ENCODE data around the gene ZBTB24.
A peak's percentile ranks its signal among the peaks of the same experiment; 100 is the strongest.
"Not testable (repeated sequence)": the region's sequence is repeated elsewhere in the genome, so short reads cannot be mapped to it uniquely, and the experiment has no call there.

ZBTB24 gene

GRCh38 chr6:109482905-109483734 lies at the start of gene ZBTB24:
ZBTB24 (minus strand) TSS chr6:109483219; CDS start chr6:109482026, 1,193 bp downstream.
- peak; percentile 90 for DNase-seq

GRCh38 chr6:109531446-109531845 lies 48.4 kb upstream of the ZBTB24 start:
- no peak for DNase-seq

- no peak for DNase-seq
Observed at GRCh38 chr6:109527989-109528388, 45.0 kb upstream of the ZBTB24 start.

- DNase-seq: peak; percentile 72
Observed at GRCh38 chr6:109526905-109527628, 44.0 kb upstream of the ZBTB24 start.

GRCh38 chr6:109524129-109524528 lies 41.1 kb upstream of the ZBTB24 start:
- DNase-seq: no peak

GRCh38 chr6:109523478-109523877 lies 40.5 kb upstream of the ZBTB24 start:
- no peak for DNase-seq

GRCh38 chr6:109521080-109521479 lies 38.1 kb upstream of the ZBTB24 start:
- DNase-seq: no peak

- not testable (repeated sequence) for DNase-seq
Observed at GRCh38 chr6:109519647-109520046, 36.6 kb upstream of the ZBTB24 start.

GRCh38 chr6:109516929-109517328 lies 33.9 kb upstream of the ZBTB24 start:
- no peak for DNase-seq

- no peak for DNase-seq
Observed at GRCh38 chr6:109515781-109516409, 32.9 kb upstream of the ZBTB24 start.

- DNase-seq: no peak
Observed at GRCh38 chr6:109514946-109515345, 31.9 kb upstream of the ZBTB24 start.

- DNase-seq: no peak
Observed at GRCh38 chr6:109513571-109514071, 30.6 kb upstream of the ZBTB24 start.

- DNase-seq: no peak
Observed at GRCh38 chr6:109512271-109512817, 29.3 kb upstream of the ZBTB24 start.

GRCh38 chr6:109511832-109512231 lies 28.8 kb upstream of the ZBTB24 start:
- DNase-seq: no peak

- no peak for DNase-seq
Observed at GRCh38 chr6:109510358-109510757, 27.3 kb upstream of the ZBTB24 start.

- no peak for DNase-seq
Observed at GRCh38 chr6:109508166-109508860, 25.3 kb upstream of the ZBTB24 start.

GRCh38 chr6:109507490-109508072 lies 24.6 kb upstream of the ZBTB24 start:
- no peak for DNase-seq

- no peak for DNase-seq
Observed at GRCh38 chr6:109506841-109507240, 23.8 kb upstream of the ZBTB24 start.

GRCh38 chr6:109506314-109506713 lies 23.3 kb upstream of the ZBTB24 start:
- DNase-seq: no peak

- DNase-seq: no peak
Observed at GRCh38 chr6:109503327-109504224, 20.6 kb upstream of the ZBTB24 start.

GRCh38 chr6:109498936-109499335 lies 15.9 kb upstream of the ZBTB24 start:
- no peak for DNase-seq
